Measurements from ENCODE around the gene WDR27.

DNA sequence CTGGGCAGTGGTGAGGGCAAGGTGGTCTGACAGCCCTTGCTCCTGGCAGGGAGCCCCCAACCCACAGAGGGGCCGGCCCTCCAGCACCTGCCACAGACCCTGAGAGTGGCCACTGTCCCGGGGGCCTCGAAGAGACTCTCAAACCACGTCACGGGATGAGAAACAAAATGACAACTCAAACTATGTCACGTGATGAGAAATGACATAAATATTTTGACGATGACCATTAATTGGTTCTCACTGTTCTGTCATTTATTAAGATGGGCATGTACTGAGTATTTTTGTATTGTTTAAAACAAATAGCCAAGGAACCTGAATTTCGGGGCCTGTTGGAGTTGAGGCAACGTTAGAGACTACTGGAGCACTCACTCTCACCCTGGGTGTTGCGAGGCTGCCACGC, 135.5 kb downstream of the WDR27 start:
- TF ChIP-seq, protein P1, sequence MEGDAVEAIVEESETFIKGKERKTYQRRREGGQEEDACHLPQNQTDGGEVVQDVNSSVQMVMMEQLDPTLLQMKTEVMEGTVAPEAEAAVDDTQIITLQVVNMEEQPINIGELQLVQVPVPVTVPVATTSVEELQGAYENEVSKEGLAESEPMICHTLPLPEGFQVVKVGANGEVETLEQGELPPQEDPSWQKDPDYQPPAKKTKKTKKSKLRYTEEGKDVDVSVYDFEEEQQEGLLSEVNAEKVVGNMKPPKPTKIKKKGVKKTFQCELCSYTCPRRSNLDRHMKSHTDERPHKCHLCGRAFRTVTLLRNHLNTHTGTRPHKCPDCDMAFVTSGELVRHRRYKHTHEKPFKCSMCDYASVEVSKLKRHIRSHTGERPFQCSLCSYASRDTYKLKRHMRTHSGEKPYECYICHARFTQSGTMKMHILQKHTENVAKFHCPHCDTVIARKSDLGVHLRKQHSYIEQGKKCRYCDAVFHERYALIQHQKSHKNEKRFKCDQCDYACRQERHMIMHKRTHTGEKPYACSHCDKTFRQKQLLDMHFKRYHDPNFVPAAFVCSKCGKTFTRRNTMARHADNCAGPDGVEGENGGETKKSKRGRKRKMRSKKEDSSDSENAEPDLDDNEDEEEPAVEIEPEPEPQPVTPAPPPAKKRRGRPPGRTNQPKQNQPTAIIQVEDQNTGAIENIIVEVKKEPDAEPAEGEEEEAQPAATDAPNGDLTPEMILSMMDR (IDR thresholded peaks at IDR 0.05), result no peak
- no peak for TF ChIP-seq POLR2A (IDR thresholded peaks at IDR 0.05)
- TF ChIP-seq POLR2AphosphoS5 (IDR thresholded peaks at IDR 0.05), result no peak

All from prostate gland (tissue), 2 donors.